Liver (tissue), 3 donors: ENCODE data around the gene POU5F1.

ENCODE experiments used
- FOXA1 ChIP-seq: IDR thresholded peaks from 2 replicates; pipeline ENCODE4 v1.6.1; 2016; ENCODE audit warnings: antibody characterized with exemption
- GABPA ChIP-seq, 2 donors: IDR thresholded peaks in 1 of 2; conservative IDR thresholded peaks in 1 of 2; 2 replicates each; pipeline ENCODE4 v1.6.1; 2016; ENCODE audit warnings: antibody characterized with exemption in 2 of 2, mild to moderate bottlenecking in 1 of 2, moderate library complexity in 1 of 2
- HNF4A ChIP-seq, 2 donors: conservative IDR thresholded peaks; 2 replicates each; pipeline ENCODE4 v1.6.1; 2016; ENCODE audit warnings: antibody characterized with exemption in 2 of 2, mild to moderate bottlenecking in 2 of 2
- JUND ChIP-seq, 2 donors: IDR thresholded peaks; 2 replicates each; pipeline ENCODE4 v1.6.1; 2016; ENCODE audit warnings: antibody characterized with exemption in 2 of 2
- RAD21 ChIP-seq, 2 donors: IDR thresholded peaks; 2 replicates each; pipeline ENCODE4 v1.6.1; 2016; ENCODE audit warnings: antibody characterized with exemption in 2 of 2, mild to moderate bottlenecking in 2 of 2
- RXRA ChIP-seq, 2 donors: IDR thresholded peaks; 2 replicates each; pipeline ENCODE4 v1.6.1; 2017 to 2018; ENCODE audit warnings: antibody characterized with exemption in 2 of 2, mild to moderate bottlenecking in 1 of 2
- SP1 ChIP-seq: IDR thresholded peaks from 2 replicates; pipeline ENCODE4 v1.6.1; 2018; ENCODE audit warnings: antibody characterized with exemption, mild to moderate bottlenecking
- TAF1 ChIP-seq: conservative IDR thresholded peaks from 2 replicates; pipeline ENCODE4 v1.6.1; 2016; ENCODE audit warnings: antibody characterized with exemption, mild to moderate bottlenecking
- YY1 ChIP-seq: IDR thresholded peaks from 2 replicates; pipeline ENCODE4 v1.6.1; 2016; ENCODE audit warnings: antibody characterized with exemption, mild to moderate bottlenecking
- TF ChIP-seq, protein P1 (sequence below): fragments of 150-350 bp; IDR thresholded peaks from 2 replicates; pipeline ENCODE4 v1.5.1; 2017; ENCODE audit warnings: improper control_type of control experiment, low read depth, low read length; ENCODE audit not compliant: missing input control
- TF ChIP-seq, protein P2 (sequence below): IDR thresholded peaks from 2 replicates; pipeline ENCODE4 v1.6.1; 2016; ENCODE audit warnings: antibody characterized with exemption, mild to moderate bottlenecking
- TF ChIP-seq, protein P3 (sequence below): IDR thresholded peaks from 2 replicates; pipeline ENCODE4 v1.6.1; 2016; ENCODE audit warnings: antibody characterized with exemption
- TF ChIP-seq, protein P4 (sequence below): IDR thresholded peaks from 2 replicates; pipeline ENCODE4 v1.6.1; 2016; ENCODE audit warnings: antibody characterized with exemption
- TF ChIP-seq, protein P5 (sequence below): IDR thresholded peaks from 2 replicates; pipeline ENCODE4 v1.6.1; 2016; ENCODE audit warnings: antibody characterized with exemption
- donor health status: healthy.
- donor health status: healthy.

DNA sequence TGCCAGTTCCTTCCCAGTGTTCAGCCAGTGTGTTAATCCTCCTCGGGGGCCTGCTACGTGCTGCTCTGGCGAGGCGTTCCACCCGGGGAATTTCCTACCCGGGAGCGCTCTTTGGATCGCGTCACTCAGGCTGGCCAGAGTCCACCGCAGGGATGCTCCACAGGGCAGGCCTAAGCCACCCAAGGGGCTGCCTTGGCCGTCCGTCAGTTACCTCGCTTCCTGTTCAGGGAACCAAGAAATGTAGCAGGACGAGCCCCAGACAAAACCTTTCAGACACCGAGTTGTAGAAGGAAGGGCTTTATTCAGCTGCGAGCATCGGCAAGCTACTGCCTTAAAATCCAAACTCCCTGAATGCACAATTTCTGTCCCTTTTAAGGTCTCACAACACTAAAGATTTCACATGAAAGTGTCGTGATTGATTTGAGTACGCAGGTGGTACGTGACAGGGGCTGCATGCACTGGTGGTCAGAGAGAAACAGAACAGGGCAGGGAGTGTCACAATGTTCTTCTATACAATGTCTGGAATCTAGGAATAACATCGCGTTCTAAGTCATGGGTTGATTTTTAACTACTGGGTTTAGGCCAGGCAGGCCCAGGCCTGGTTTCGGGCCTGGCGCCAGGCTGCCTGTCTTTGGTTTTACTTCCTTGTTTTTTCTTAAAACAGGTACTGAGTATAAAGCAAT lies 15.7 kb upstream of the POU5F1 start:
- TF ChIP-seq, protein P1, sequence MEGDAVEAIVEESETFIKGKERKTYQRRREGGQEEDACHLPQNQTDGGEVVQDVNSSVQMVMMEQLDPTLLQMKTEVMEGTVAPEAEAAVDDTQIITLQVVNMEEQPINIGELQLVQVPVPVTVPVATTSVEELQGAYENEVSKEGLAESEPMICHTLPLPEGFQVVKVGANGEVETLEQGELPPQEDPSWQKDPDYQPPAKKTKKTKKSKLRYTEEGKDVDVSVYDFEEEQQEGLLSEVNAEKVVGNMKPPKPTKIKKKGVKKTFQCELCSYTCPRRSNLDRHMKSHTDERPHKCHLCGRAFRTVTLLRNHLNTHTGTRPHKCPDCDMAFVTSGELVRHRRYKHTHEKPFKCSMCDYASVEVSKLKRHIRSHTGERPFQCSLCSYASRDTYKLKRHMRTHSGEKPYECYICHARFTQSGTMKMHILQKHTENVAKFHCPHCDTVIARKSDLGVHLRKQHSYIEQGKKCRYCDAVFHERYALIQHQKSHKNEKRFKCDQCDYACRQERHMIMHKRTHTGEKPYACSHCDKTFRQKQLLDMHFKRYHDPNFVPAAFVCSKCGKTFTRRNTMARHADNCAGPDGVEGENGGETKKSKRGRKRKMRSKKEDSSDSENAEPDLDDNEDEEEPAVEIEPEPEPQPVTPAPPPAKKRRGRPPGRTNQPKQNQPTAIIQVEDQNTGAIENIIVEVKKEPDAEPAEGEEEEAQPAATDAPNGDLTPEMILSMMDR = no peak
- TF ChIP-seq HNF4A (conservative IDR thresholded peaks at IDR 0.05) (peak; percentile 68 to 72), GABPA (IDR thresholded peaks at IDR 0.05 in 1 of 2, conservative IDR thresholded peaks at IDR 0.05 in 1 of 2) (no peak), TAF1 (no peak), JUND (IDR thresholded peaks at IDR 0.05) (no peak), YY1 (no peak), RAD21 (IDR thresholded peaks at IDR 0.05) (no peak), SP1 (peak; percentile 29), FOXA1 (no peak), RXRA (IDR thresholded peaks at IDR 0.05) (peak; percentile 30 to 34)
- TF ChIP-seq, protein P2, sequence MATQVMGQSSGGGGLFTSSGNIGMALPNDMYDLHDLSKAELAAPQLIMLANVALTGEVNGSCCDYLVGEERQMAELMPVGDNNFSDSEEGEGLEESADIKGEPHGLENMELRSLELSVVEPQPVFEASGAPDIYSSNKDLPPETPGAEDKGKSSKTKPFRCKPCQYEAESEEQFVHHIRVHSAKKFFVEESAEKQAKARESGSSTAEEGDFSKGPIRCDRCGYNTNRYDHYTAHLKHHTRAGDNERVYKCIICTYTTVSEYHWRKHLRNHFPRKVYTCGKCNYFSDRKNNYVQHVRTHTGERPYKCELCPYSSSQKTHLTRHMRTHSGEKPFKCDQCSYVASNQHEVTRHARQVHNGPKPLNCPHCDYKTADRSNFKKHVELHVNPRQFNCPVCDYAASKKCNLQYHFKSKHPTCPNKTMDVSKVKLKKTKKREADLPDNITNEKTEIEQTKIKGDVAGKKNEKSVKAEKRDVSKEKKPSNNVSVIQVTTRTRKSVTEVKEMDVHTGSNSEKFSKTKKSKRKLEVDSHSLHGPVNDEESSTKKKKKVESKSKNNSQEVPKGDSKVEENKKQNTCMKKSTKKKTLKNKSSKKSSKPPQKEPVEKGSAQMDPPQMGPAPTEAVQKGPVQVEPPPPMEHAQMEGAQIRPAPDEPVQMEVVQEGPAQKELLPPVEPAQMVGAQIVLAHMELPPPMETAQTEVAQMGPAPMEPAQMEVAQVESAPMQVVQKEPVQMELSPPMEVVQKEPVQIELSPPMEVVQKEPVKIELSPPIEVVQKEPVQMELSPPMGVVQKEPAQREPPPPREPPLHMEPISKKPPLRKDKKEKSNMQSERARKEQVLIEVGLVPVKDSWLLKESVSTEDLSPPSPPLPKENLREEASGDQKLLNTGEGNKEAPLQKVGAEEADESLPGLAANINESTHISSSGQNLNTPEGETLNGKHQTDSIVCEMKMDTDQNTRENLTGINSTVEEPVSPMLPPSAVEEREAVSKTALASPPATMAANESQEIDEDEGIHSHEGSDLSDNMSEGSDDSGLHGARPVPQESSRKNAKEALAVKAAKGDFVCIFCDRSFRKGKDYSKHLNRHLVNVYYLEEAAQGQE = peak; percentile 46
- TF ChIP-seq, protein P3, sequence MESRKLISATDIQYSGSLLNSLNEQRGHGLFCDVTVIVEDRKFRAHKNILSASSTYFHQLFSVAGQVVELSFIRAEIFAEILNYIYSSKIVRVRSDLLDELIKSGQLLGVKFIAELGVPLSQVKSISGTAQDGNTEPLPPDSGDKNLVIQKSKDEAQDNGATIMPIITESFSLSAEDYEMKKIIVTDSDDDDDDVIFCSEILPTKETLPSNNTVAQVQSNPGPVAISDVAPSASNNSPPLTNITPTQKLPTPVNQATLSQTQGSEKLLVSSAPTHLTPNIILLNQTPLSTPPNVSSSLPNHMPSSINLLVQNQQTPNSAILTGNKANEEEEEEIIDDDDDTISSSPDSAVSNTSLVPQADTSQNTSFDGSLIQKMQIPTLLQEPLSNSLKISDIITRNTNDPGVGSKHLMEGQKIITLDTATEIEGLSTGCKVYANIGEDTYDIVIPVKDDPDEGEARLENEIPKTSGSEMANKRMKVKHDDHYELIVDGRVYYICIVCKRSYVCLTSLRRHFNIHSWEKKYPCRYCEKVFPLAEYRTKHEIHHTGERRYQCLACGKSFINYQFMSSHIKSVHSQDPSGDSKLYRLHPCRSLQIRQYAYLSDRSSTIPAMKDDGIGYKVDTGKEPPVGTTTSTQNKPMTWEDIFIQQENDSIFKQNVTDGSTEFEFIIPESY = no peak
- TF ChIP-seq, protein P4, sequence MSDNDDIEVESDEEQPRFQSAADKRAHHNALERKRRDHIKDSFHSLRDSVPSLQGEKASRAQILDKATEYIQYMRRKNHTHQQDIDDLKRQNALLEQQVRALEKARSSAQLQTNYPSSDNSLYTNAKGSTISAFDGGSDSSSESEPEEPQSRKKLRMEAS = peak; percentile 20
- TF ChIP-seq, protein P5, sequence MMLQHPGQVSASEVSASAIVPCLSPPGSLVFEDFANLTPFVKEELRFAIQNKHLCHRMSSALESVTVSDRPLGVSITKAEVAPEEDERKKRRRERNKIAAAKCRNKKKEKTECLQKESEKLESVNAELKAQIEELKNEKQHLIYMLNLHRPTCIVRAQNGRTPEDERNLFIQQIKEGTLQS = no peak
